Measurements from ENCODE around the gene PLA2G5.

DNA sequence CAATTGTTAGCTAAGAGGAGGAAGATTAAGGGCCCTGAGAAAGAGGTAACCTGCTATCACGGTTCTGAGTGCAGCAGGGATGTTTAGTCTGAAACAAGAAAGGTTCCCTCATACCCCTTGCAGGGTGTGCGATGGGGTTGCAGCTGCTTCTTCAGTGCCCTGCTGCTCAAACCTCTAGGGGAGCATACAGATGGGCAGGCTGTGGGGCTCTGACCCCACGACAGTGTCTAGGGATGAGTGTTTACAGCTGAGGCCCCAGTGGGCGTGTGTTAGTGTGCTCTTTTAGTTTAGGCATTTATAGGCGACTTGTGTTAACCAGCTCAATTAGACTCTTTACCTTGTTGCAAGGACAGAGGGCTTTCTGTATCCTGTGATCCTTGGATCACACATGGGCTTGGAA, 41.3 kb upstream of the PLA2G5 start:
- TF ChIP-seq, protein P1, sequence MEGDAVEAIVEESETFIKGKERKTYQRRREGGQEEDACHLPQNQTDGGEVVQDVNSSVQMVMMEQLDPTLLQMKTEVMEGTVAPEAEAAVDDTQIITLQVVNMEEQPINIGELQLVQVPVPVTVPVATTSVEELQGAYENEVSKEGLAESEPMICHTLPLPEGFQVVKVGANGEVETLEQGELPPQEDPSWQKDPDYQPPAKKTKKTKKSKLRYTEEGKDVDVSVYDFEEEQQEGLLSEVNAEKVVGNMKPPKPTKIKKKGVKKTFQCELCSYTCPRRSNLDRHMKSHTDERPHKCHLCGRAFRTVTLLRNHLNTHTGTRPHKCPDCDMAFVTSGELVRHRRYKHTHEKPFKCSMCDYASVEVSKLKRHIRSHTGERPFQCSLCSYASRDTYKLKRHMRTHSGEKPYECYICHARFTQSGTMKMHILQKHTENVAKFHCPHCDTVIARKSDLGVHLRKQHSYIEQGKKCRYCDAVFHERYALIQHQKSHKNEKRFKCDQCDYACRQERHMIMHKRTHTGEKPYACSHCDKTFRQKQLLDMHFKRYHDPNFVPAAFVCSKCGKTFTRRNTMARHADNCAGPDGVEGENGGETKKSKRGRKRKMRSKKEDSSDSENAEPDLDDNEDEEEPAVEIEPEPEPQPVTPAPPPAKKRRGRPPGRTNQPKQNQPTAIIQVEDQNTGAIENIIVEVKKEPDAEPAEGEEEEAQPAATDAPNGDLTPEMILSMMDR (IDR thresholded peaks at IDR 0.05; ENCODE audit: control extremely low read depth in 1 of 3, insufficient read depth in 1 of 3, low read depth in 1 of 3, low read length in 3 of 3) = no peak
- TF ChIP-seq HDAC6 (IDR thresholded peaks at IDR 0.05; ENCODE audit: low read depth, low read length) (no peak), RFX5 (IDR thresholded peaks at IDR 0.05; ENCODE audit: borderline replicate concordance, low read depth, low read length) (no peak), POLR2A (IDR thresholded peaks at IDR 0.05; ENCODE audit: control extremely low read depth in 1 of 2, low read depth in 2 of 2, low read length in 2 of 2) (no peak), KDM5A (IDR thresholded peaks at IDR 0.05; ENCODE audit: low read length) (no peak), SUZ12 (IDR thresholded peaks at IDR 0.05; ENCODE audit: low read length) (no peak), SIN3A (conservative IDR thresholded peaks at IDR 0.05 in 1 of 2, IDR thresholded peaks at IDR 0.05 in 1 of 2; ENCODE audit: low read depth in 1 of 2, low read length in 2 of 2) (no peak), SP2 (IDR thresholded peaks at IDR 0.05; ENCODE audit: low read length) (no peak)
- TF ChIP-seq, protein P2, sequence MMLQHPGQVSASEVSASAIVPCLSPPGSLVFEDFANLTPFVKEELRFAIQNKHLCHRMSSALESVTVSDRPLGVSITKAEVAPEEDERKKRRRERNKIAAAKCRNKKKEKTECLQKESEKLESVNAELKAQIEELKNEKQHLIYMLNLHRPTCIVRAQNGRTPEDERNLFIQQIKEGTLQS (IDR thresholded peaks at IDR 0.05; ENCODE audit: insufficient read depth, low read depth, low read length) = no peak
